Colon (tissue), 2 donors: ENCODE data around the gene PTPN20.
"Not testable (repeated sequence)": the region's sequence is repeated elsewhere in the genome, so short reads cannot be mapped to it uniquely, and the experiment has no call there.

Source experiments
- FAIRE-seq: peaks from 2 replicates; lab custom pipeline; 2012; peaks lifted over from hg19 to GRCh38; lab: Jason Lieb, UNC
- donor health status: control.
- donor health status: control.

The PTPN20 gene

DNA sequence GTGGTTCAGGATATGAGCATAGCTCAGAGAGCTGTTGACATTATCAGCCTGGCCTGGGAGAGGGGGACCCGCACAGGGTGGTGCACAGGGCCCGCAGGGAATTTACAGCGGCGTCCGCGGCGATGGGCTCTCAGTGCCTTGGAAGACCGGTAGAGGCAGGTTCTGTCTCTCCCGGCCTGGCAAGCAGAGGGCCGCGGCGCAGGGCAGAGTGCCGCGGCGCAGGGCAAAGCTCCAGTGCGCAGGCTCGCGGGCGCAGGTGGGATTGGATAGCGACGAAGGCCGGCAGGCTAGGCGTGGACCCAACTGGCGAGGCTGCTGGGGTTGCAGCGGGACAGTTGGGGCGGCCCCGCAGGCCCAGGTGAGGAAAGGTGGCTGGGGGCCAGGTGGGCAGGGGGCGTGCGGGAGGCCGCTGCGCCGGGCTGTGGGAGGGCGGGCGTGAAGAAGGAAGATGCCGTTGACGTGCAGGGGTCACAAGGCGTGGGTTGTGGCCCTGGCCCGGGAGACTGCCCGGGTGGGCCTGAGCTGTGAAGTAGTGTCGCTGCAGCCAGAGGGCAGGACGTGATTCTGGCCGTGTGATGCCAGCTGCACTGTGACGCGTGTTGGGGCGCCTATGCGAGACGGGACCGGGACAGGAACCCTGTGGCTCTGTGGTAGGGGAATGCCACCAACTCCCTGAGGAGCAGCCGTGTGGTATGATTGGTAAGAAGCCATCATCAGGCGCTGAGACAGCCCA is at the start of gene PTPN20:
Gene PTPN20, plus strand, starts transcription at position 285 of the 733 bp plus-strand sequence. CDS start 21,072 bp downstream, outside the sequence.
- FAIRE-seq = not testable (repeated sequence)

- not testable (repeated sequence) for FAIRE-seq
Observed at GRCh38 chr10:46869716-46870115, 41.5 kb upstream of the PTPN20 start.

- FAIRE-seq = not testable (repeated sequence)
Observed at GRCh38 chr10:46871583-46871982, 39.6 kb upstream of the PTPN20 start.

GRCh38 chr10:46875304-46875703 is 35.9 kb upstream of the PTPN20 start:
- FAIRE-seq = not testable (repeated sequence)

DNA sequence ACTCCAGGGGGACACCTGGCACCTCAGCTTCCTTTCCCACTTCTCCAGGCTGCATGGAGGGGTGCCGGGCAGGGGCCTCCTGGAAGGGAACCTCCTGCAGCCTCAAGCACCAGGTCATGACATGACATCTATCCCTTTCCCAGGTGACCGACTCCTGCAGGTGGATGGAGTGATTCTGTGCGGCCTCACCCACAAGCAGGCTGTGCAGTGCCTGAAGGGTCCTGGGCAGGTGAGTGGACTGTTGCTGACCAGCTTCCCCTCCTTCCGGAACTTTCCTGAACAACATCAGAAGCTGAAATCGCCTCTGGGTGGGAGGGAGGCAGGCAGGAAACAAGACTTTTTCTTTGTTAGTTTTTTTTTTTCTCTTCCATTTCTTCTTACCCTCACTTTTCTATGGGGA is 34.5 kb upstream of the PTPN20 start:
- FAIRE-seq = not testable (repeated sequence)

DNA sequence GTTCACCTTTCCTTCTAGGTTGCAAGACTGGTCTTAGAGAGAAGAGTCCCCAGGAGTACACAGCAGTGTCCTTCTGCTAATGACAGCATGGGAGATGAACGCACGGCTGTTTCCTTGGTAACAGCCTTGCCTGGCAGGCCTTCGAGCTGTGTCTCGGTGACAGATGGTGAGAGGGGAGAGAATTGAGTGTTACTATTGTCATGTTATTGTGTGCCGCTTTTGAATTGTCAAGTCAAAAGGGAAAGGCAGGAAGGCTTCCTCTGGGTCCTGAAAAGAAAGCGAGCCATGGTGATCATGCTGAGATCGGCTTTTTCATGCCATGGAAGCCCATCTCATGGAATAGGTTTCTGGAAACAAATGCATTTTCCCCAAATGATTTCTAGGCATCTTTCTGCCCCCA is 32.5 kb upstream of the PTPN20 start:
- not testable (repeated sequence) for FAIRE-seq

DNA sequence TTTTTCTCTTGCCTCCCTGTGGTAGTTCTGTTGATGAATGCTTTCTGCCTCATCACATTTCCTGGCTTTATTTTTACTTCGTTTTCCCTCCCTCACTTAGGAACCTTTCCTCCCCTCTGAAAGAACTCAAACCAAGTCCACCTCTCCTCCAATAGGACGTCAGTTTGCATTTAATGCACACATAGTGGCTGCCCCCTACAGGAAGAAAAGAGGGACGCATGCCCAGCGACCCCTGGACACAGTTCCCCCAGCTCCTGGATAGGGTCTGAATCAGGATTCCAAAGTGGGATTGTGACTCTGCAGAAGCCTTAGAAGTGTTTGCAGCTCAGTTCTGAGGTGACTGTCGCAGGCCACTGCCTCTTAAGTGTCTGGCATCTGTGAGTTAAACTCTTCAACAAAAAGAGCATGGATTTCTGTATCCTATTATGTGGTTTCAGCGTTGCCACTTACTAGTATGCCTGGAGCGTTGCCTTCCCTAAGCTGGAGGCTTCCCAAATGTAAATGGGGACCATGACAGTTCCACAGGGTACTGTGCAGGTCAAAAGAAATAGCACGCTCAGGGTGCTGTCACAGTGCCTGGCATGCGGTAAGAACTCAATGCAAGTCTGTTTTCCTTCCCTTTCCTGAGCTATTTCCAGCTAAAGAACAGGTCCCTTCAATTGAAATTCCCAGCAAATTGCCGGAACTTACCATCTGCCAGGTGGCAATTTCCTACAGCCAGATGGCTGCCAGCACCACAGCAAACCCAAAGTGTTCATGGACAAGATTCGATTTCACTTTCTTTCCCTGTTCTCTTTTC is 20.2 kb upstream of the PTPN20 start:
- FAIRE-seq = not testable (repeated sequence)

DNA sequence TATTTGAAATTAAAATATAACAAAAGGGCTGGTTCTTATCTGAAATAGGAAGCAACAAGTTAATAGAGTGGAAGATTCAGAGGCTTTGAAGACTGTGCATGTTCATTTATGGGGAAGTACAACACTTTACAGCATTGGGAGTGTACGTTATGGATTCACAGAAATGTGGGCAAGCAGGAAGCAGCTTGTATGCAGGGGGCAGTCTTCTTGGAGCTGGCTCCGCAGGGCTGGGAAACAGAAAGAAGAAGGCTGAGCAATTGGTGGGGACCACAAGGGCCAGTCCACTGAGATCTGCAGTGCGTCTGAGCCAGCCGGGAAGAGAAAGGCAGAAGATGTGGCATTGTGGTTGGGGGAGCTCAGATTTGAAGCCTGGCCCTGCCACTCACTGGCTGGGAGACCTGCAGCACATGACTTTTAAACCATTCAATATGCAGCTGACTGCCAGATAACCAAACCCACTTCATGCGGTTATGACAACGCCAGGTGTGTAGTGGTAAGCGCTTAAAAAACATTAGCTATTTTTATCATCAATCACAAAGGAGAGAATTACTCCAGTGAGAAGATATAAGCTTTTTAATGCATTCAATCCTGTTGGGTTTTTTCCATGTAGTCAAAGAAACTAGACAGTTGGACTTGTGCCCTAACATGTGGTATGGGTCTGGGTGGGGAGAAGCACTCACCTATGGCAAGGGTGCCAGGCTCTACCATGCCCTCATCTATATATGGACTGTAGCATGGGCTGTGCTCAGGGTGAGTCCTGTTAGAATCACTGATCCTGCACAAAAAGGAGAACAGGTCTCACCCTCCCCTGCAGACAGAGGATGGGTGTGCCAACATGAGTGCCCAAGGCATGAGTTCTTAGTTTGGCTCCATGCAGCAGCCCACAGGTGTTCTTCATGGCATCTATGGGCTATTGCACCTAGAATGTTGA is 14.2 kb upstream of the PTPN20 start:
- FAIRE-seq = not testable (repeated sequence)

- FAIRE-seq = not testable (repeated sequence)
Observed at GRCh38 chr10:46901247-46901646, 10.0 kb upstream of the PTPN20 start.

GRCh38 chr10:46903874-46904273 is 7.4 kb upstream of the PTPN20 start:
- not testable (repeated sequence) for FAIRE-seq

DNA sequence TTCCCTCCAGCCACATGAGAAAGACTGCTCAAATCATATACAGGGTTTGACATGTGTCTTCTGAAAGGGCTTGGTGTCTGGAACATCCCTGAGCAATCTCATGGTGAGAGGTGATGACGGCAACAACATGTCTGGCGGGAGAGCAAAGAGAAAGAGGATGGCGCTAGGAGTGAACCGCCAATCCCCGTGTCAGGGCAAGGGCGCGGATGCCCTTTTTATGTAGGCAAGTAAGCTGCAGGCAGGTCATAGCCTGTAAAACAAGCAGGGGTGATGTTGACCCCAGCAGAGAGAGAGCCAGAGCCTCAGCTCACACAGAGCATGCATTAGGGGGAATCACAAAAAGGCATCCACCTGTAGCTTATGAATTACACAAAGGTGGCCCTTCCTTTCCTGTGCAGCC is 4.9 kb upstream of the PTPN20 start:
- FAIRE-seq = not testable (repeated sequence)

DNA sequence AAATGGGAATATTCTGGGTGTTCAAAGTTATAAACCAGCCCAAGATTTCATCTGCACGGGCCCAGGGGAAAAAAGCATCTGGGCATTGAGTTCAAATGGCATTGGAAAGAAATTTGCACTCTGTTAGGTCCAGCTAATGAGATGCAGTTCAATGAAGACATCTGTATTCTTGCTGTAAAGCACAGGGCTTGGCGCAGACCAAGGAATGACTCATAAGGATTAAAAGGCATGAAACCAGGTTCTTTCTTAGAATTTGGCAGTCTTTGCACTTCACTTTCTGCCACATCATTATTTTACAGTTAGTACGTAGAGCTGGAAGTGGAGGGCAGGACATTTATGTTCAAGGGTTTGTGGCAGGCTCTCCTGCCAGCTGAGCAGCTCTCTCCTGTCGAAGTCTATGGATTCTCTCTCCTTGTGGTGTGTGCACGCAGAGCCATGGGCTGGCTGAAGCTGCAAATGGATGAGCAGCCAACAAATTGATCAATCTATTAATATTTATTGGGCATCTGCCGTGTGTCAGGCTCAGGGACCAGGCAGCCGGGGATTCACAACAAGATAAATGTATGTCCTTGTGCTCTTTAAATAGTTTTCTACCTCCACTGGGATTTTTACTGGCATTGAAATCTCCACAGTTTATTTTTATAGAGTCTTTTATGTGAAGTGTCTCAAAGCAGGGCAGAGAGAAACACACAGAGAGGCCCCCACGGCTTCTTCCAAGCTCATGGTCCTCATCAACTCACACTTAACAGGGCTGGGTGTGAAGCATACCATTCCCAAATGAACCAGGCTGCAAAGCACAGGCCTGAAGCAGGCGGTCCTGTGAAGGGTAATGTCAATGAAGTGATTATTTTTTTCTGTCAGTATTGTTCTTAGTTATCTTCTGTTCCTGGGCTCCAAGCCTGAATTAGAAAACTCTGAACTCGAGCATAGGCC is 3.8 kb upstream of the PTPN20 start:
- FAIRE-seq = not testable (repeated sequence)

- FAIRE-seq = not testable (repeated sequence)
Observed at GRCh38 chr10:46922498-46922897, 11.3 kb downstream of the PTPN20 start.

GRCh38 chr10:46925156-46925555 is 13.9 kb downstream of the PTPN20 start:
- FAIRE-seq = not testable (repeated sequence)

- not testable (repeated sequence) for FAIRE-seq
Observed at GRCh38 chr10:46925853-46926252, 14.6 kb downstream of the PTPN20 start.

GRCh38 chr10:46928810-46929209 is 17.6 kb downstream of the PTPN20 start:
- FAIRE-seq = not testable (repeated sequence)

- not testable (repeated sequence) for FAIRE-seq
Observed at GRCh38 chr10:46932383-46932782, 21.2 kb downstream of the PTPN20 start.

DNA sequence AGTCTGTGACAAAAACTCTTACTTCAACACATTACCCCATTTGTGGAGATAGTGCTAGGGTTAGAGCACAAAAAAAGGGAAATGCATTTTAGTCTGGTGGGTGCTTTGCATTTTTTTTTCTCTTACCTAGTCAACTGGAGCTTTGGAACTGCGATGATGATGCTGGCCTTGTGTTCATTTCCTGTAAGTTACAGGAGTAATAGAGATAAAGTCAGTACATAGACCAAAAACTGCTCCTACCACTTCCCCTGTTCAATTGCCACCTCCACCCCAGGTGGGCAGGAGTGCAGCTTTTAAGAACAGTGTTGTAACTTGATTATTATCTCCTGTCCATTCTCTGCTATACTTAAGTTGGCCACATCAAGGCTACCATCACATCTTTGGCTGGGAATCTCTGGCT is 29.9 kb downstream of the PTPN20 start:
- not testable (repeated sequence) for FAIRE-seq

DNA sequence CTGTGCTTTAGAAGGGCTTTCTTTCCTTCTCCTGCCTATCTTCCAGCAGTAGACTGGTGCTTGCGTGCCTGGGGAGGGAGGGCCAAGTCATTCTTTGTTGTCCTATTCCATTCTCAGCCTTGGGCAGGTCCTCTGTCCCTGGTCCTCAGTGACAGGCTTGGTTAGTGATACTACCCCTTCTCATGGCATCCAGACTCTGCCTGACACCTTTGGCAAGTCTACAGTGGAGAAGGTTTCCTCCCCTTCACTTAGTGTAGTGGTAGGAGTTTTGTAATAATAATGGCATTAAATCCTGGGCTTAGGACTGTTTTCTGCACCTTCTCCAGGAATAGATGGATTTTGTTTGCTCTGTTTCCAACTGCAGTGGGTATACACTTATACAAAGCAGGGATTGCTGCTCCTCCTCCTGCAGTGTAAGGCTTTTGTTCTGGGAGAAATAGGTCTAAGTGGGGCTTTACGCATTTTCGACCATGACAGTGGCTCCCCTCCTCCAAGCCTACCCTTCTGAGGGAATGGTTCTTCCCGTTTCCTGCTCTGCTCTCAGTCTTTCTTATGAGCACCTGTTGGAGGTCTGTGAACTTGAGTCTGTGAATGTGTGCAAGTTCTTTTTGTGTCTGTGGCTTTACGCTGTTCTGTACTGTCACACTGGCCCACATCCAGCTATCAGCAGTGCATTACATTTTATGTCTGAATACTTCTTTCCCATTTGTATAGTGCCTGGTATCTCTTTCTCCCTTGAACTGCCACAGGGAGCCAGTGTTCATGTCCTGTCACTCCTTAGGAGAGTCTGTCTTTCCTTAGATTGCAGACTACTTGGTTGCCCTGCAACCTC is 37.7 kb downstream of the PTPN20 start:
- not testable (repeated sequence) for FAIRE-seq

DNA sequence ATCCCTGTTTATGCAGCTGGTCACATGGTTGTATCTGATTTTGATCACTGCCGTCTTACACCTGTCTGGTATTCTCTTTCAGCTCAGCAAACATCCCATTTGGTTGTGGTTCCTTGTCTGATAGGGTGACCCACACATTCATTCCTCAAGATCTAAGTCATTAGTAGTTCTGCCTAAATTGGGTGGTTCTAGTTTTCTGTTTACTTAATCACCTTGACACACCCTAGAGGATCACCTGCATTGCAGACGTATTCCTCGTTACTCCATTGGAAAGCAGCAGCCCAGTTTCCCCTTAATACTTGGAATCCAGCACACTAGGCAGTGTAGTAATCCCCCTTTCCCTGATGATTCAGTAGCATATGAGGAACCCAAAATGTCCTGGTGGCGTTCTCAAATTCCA is 41.3 kb downstream of the PTPN20 start:
- not testable (repeated sequence) for FAIRE-seq
